GM19463 (cell line): Measurements from ENCODE around the gene ATP13A3.
"Not testable (repeated sequence)": the region's sequence is repeated elsewhere in the genome, so short reads cannot be mapped to it uniquely, and the experiment has no call there.

Experiments used
- ATAC-seq: cut with Tn5 transposase; IDR thresholded peaks from one replicate; pipeline ENCODE4 v1.9.1; 2021; ENCODE audit warnings: mild to moderate bottlenecking, moderate library complexity; ENCODE audit not compliant: unreplicated experiment

ATP13A3 gene

GRCh38 chr3:194486540-194487288 lies at the start of gene ATP13A3:
Gene ATP13A3 (minus strand): TSS chr3:194487002. CDS start chr3:194462190, 24,812 bp downstream.
- peak; percentile 66 for ATAC-seq

- ATAC-seq, result not testable (repeated sequence)
Observed at GRCh38 chr3:194535199-194535598, 48.4 kb upstream of the ATP13A3 start.

- no peak for ATAC-seq
Observed at GRCh38 chr3:194534243-194534642, 47.4 kb upstream of the ATP13A3 start.

- no peak for ATAC-seq
Observed at GRCh38 chr3:194532591-194532990, 45.8 kb upstream of the ATP13A3 start.

GRCh38 chr3:194527726-194528125 lies 40.9 kb upstream of the ATP13A3 start:
- ATAC-seq, result no peak

- ATAC-seq, result no peak
Observed at GRCh38 chr3:194526164-194526563, 39.4 kb upstream of the ATP13A3 start.

GRCh38 chr3:194522579-194523046 lies 35.8 kb upstream of the ATP13A3 start:
- ATAC-seq, result no peak

- ATAC-seq, result no peak
Observed at GRCh38 chr3:194521510-194522260, 34.9 kb upstream of the ATP13A3 start.

GRCh38 chr3:194520682-194521162 lies 33.9 kb upstream of the ATP13A3 start:
- ATAC-seq, result peak; percentile 83

- not testable (repeated sequence) for ATAC-seq
Observed at GRCh38 chr3:194520201-194520600, 33.4 kb upstream of the ATP13A3 start.

- no peak for ATAC-seq
Observed at GRCh38 chr3:194518652-194519051, 31.9 kb upstream of the ATP13A3 start.

- no peak for ATAC-seq
Observed at GRCh38 chr3:194517333-194517732, 30.5 kb upstream of the ATP13A3 start.

GRCh38 chr3:194514626-194515025 lies 27.8 kb upstream of the ATP13A3 start:
- ATAC-seq, result no peak

- no peak for ATAC-seq
Observed at GRCh38 chr3:194512895-194513601, 26.2 kb upstream of the ATP13A3 start.

- ATAC-seq, result no peak
Observed at GRCh38 chr3:194508491-194509453, 22.0 kb upstream of the ATP13A3 start.

- ATAC-seq, result no peak
Observed at GRCh38 chr3:194507571-194507970, 20.8 kb upstream of the ATP13A3 start.

- no peak for ATAC-seq
Observed at GRCh38 chr3:194505791-194506415, 19.1 kb upstream of the ATP13A3 start.

GRCh38 chr3:194504861-194505260 lies 18.1 kb upstream of the ATP13A3 start:
- no peak for ATAC-seq

GRCh38 chr3:194504146-194504545 lies 17.3 kb upstream of the ATP13A3 start:
- no peak for ATAC-seq

GRCh38 chr3:194503081-194503531 lies 16.3 kb upstream of the ATP13A3 start:
- no peak for ATAC-seq
